ENCODE data around the gene ATP6V1A.
A peak's percentile ranks its signal among the peaks of the same experiment; 100 is the strongest.

ATP6V1A gene

DNA sequence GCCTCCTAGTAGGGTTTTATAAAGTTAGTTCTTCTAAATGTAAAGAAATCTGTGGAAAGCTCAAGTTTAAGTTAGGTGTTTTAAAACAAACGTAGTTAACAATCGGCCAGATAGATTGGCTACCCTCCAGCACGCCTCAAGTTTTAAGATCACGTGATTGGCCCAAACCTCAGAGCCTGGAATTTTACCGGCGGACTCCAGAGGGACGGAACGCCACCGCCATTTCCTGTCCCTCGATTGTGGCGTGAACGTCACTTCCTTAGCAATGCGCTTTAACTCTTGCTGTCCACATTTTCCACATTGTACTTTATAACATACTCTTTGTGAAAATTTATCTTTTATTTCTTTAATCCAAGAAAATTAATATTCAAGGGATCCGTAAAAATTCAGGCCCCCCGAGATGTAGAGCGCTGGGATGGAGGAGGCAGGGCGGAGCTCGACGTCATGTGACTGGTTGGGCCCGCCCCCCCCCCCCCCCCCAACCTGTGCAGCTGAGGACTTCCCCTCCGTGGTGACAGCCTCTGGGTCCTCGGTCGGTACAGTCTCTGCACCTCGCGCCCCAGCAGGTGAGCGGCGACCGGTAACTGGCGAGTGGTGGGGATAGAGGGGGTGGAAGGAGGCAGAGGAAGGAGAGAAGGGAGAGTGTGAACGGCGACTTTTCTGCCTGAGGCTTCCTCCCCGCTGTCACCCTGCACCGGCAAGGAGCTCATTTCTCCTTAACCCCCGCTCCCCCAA is at the start of gene ATP6V1A:
TSS of gene ATP6V1A (plus strand) at position 488 of the 735 bp plus-strand sequence. CDS start 31,719 bp downstream, outside the sequence.
- DNase-seq (ENCODE audit: low read depth) = peak; percentile 70

DNA sequence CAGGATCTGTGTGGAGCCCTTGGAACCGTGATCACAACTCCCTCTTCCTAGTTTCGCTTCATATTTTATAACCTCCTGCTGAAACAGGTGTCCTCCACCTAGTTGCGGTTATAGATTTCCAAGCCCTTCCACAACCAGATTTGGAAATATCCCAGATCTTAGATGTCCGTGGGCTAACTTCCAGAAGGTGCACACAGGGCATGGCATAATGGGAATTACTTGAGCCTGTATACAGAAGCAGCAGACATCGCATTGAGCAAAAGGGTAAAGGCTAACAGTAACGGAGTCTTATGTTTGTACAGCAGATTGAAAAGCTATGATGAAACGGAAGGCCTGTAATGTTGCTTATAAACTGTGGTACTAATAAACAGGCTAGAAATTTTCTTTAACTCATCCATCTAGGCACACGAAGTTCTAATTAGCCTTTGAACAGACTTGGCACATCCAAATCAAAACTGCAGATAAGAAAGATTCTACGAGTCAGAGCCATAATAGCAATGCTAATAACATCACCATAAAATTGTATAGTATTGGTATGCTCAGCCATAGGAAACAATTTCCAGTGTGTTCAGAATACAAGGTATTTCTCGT is 49.2 kb upstream of the ATP6V1A start:
- DNase-seq (ENCODE audit: low read depth) = no peak

DNA sequence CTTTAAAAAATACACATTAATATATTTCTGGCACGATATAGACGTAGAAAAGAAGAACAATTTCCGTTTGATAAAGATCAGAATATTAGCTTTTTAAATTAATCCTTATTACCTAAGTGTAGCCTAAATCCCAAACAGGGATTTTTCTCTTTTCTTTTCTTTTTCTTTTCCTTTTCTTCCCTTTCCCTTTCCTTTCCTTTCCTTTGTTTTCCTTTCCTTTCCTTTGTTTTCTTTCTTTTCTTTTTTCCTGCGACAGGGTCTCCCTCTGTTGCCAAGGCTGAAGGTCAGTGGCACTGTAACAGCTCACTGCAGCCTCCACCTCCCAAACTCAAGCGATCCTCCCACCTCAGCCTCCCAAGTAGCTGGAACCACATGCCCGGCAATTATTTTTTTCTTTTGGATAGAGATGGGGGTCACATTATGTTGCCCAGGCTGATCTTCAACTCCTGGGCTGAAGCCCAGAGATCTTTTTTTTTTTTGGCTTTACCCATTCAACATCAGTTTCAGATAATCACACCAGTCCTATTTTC is 48.6 kb upstream of the ATP6V1A start:
- DNase-seq (ENCODE audit: low read depth) = no peak

DNA sequence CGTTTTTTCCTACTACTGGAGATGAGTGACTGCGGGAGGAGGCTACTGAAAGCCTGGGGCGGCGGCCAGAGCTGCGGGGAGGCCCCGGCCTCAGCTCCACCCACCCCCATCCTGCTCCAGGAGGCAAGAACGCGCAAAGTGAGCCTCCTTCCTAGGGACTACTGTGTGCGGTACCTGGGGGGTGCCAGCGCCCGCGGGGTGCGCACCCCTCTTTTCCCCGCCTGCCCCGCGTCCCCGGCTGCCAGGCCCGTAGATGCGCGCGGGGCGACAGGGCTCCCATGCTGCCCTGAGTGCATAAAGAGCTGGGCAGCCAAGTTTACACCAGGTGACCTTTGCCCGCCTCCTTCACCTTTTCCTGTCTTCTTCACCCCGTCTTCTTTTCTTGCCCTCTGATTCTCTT is 47.9 kb upstream of the ATP6V1A start:
- no peak for DNase-seq (ENCODE audit: low read depth)

DNA sequence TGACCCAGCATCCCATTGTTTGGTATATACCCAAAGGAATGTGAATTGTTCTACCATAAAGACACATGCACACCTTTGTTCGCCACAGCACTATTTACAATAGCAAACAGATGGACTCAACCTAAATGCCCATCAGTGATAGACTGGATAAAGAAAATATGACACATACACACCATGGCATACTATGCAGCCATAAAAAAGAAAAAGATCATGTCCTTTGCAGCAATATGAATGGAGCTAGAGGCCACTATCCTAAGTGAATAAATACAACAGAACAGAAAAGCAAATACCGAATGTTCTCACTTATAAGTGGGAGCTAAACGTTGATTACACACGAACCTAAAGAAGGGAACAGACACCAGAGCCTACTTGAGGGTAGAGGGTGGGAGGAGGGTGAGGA is 39.0 kb upstream of the ATP6V1A start:
- no peak for DNase-seq (ENCODE audit: low read depth)

DNA sequence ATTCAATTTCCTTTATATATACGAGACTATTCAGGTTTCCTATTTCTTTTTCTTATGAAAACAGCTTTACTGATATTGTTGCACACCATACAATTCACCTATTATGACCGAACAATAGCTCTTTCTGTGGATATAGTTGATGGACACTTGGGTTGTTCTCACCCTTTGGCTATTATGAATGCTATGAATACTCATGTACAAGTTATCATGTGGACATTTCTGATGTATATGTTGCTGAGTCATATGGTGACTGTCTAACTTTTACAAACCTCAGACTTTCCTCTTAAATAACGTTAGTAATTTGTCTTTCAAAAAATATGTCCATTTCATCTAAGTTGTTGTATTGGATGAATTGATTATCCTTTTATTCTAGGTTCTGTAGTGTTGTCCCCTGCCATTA is 34.7 kb upstream of the ATP6V1A start:
- no peak for DNase-seq (ENCODE audit: low read depth)

DNA sequence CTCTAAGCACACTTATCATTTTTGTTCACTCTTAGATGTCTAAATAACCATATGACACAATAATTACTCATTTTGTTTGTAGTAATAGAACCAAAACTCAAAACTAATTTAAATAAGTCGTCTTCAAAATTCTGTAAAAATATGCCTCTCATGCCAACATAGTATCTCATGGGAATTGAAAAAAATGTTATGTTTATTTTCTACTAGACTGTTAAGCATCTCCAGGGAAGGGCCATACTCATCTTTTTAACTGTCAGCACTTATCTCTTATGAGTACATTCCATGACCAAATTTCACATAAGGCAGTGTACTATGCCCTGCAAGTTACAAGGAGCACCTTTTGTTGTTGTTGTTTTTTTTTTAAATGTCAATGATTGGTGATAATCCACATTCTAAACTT is 32.1 kb upstream of the ATP6V1A start:
- DNase-seq (ENCODE audit: low read depth) = no peak

DNA sequence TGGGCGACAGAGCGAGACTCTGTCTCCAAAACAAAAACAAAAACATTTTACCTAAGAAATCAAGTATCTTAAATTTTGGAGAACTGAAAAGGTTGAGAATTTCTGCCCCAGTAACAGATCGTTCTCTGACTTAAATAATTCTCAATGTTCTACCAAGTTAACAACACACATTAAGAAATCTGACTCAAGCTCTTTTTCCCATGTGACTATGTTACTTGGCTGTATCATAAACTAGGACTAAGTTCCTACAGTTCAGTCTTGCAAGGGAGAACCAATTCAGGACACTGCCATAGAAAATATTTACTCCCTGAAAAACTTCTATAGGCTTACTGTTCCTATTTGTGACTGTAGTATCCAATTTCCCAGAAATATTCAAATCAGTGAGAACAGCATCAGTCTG is 29.5 kb upstream of the ATP6V1A start:
- DNase-seq (ENCODE audit: low read depth) = no peak

DNA sequence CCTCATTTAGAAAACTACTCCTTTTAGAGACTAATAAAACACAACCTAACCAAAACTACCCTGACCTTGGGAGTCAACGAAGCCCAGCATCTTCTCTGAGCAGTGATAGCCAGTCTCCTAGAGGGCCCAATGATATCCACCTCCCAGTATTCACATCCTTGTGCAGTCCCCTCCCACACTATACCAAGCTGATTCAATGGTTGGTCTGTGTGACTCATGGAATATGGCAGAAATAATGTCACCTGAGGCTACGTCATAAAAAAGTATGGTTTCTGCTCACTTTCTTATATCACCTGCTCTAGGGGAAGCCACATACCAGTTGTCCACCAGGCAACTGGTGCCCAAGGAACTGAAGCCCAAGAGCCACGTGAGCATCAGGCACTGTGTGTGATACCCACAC is 29.0 kb upstream of the ATP6V1A start:
- DNase-seq (ENCODE audit: low read depth) = no peak

DNA sequence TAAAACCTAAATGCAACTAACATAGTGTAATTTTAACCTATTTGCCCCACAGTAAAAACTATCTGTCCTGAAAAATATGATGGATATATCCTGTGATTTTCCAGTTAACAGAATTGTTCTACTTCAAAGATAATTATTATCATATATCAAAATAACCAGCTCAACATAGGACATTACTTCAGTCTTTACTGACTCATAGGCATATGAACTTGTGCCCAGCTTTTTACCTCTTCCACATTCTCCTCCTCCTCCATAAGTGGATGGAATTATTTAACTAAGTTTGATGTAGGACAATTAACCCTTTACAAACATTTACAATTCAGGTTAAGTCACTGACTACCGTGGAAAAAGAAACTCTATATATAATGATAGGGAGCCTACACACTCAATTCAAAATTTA is 27.5 kb upstream of the ATP6V1A start:
- no peak for DNase-seq (ENCODE audit: low read depth)

DNA sequence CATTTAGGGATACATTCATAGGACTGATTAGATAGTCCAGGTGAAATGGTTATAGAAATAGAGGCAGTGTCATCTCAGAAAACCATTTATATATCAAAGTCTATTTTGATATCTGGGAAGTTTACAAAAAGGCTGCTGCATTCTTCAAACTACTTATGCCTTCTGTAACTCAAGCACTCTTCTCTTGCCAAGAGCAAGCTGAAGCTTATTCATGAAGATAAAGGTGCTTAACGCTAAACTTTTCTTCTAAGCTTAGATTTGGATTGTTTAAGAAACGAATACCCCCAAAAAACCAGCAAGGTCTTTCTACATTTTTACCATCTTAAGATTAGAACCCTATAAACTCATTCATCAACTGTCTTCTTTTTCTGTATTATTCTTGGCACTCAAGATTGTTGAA is 27.1 kb upstream of the ATP6V1A start:
- DNase-seq (ENCODE audit: low read depth) = no peak

DNA sequence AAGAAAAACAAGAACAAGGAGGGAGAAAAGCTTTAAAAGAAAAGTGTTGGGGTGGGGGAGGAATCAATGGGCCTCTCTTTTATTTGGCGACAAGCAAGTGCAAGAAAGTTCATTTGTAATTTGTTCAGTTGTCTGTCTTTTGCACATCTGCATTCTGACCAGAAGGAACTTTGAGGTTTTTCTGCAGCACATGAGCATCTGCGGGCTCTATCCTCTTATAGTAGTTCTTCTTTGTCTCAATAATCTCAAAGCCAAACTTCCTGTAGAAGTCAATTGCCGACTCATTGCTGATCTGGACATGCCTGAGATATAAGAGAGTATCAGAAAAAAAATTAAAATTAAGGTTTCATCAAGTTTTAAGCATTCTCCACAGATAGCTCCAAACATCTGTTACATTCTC is 25.2 kb upstream of the ATP6V1A start:
- DNase-seq (ENCODE audit: low read depth) = no peak

DNA sequence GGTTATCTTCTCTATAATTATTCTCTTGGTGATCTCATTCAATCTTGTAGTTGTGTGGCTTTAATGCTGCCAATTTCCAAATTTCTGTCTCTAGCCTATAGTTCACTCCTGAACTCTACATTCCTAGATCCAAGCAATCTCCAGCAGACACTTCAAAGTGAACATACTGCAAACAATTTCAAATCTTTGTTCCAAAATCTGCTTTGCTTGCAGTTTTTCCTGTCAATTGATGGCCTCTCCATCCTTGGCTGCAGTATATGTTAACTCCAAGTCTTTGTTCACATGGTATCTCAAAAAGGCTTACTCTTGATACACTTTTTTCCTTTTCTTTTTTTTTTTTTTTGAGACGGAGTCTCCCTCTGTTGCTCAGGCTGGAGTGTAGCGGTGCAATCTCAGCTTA is 18.2 kb upstream of the ATP6V1A start:
- DNase-seq (ENCODE audit: low read depth) = no peak

DNA sequence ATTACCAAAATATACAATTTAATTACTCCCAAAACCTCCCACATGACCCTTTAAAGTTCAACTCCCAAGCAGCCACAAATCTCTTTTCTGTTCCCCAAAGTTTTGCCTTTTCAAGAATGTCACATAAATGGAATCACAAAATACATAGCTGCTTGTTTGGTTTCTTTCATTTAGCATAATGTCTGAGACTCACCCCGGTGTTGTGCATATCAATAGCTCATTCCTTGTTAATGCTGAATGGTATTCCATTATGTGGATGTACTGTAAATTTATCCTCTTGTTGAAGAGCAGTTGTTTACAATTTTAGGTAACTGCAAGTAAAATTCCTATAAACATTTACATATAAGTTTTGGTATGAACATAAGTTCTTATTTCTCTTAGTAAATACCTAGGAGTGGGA is 16.3 kb upstream of the ATP6V1A start:
- no peak for DNase-seq (ENCODE audit: low read depth)

DNA sequence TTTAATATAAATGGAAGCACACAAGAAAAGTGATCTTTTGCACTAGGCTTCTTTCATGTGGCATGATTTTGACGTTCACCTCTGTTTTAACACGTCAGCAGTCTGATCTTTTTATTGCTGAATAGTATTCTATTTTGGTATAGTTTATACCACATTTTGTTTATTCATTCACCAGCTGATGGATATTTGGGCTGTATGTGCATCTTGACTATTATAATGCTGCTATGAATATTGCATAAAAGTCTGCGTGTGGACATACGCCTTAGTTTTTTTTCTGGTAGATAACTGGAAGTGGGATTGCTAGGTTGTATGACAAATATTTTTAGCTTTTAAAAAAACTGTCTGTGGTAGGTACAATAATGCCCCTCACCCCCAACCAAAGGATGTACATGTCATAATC is 15.1 kb upstream of the ATP6V1A start:
- DNase-seq (ENCODE audit: low read depth) = no peak

DNA sequence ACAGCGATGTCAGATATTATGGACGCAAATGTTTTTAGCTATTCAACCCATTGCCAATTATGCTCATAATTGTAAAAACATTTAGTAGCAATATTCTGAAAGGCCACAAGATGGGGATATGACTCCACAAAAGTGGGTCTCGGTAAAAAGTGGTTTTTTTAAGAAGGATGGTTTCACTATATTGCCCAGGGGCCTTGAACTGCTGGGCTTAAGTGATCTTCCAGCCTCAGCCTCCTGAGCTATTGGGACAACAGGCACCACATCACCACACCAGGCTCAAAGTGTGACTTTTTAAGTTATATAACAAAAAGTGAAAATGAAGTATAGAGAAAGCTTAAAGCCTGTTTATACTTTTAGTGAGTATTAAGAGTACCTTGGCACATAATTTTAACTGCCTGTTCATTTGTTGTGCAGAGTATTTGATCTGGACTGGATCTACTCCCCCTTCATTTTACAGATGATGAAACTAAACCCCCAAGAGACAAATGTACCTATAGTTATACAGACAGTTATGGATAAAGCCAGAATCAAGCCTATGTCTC is 10.2 kb upstream of the ATP6V1A start:
- peak; percentile 11 for DNase-seq (ENCODE audit: low read depth)

DNA sequence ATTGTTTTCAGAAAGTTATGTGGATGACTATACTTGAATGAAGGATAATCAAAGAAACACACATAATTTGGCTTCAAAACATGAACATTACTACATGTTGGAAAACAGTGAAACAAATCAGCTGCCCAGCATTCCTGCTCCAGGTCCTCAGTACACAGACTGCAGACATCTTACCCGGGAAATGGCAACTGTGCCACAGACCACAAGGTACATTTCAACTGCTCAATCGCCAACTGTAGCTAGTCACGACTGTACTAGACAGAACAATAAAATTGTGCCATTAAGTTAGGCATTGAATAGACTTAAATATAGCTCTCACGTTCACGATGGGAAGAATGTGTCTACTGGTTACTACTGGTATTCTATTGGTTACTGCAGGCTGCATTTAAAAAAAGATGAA is 5.7 kb upstream of the ATP6V1A start:
- no peak for DNase-seq (ENCODE audit: low read depth)

DNA sequence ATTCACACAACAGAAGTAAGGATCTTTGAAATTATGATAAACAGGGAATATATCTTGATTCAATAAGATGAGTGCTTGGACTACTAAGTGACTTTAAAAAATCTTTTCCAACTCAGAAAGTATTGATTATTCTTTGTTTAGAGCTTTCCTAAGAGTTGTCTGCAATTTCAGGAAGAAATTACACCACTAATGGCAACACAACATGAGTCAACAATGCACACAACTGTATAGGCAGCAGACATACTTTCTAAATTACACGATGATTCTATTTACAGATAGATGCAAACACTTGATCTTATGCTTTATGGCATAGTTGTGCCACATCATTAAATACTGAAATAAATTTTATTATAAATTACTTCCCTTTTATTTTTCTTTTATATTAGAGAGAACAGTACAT is 5.2 kb upstream of the ATP6V1A start:
- no peak for DNase-seq (ENCODE audit: low read depth)

DNA sequence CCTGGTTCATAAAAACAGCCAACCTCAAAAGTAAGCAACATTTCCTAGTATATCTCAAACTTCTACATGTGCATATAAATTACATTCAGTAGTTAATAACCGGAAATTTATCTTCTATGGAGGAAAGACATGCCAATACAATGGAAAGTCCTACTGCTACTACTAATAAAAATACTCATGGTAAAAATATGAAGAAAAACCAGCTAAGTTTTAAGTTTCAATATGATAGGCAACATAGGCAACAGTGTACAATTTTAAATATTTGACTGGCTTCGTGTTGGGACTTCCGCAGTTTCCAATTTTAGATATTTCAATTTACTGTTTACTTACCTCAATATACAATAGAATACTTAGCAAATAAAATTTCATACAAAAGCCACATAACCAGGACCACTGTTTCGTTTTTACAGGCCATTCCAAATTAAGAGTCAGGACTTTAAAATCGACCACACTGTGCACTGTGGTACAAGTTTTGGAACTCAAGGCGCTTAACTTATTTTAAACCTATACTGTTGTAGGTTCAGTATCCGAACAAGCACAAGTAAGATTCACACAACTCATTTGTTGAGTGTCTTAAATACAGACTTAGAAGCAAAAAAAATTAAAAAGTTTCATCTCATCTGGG is 3.7 kb upstream of the ATP6V1A start:
- DNase-seq (ENCODE audit: low read depth) = no peak

DNA sequence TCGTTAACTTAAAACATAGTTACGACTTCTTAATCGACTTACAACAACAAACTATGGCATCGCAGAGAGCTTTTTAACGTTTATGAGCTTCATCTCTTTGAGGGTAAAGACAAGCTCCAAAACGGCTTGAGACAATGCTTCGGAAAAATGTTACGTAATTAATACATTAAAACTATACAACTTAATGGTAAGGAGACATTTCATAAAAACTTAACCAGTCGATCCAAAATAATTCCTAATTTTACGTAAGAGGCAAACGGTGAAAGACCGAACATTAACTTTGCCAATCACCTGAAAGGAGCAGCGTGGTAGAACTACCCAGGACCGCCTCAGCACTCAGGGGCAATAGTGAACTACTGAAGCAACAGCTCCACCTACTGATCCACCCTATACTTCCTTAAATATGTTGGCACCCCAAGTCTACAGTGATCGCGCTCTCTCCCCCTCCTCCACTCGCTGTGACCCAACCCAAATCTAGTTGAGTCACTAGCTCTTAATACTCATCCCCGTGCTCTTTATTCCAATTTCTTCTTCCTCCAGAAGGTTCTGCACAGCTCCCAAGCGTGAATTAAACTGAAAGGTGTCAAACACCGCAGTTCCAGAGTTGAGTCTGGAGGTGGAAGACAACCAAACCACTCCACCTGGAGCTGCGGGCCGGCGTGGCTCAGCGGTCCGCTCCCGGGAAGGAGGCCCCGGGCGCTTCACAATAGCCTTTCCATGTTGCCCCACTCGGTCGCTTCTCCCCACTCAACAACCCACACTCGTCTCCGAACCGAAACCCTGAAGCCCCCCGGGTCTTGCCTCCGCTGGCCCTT is 1.7 kb upstream of the ATP6V1A start:
- DNase-seq (ENCODE audit: low read depth) = peak; percentile 67

DNA sequence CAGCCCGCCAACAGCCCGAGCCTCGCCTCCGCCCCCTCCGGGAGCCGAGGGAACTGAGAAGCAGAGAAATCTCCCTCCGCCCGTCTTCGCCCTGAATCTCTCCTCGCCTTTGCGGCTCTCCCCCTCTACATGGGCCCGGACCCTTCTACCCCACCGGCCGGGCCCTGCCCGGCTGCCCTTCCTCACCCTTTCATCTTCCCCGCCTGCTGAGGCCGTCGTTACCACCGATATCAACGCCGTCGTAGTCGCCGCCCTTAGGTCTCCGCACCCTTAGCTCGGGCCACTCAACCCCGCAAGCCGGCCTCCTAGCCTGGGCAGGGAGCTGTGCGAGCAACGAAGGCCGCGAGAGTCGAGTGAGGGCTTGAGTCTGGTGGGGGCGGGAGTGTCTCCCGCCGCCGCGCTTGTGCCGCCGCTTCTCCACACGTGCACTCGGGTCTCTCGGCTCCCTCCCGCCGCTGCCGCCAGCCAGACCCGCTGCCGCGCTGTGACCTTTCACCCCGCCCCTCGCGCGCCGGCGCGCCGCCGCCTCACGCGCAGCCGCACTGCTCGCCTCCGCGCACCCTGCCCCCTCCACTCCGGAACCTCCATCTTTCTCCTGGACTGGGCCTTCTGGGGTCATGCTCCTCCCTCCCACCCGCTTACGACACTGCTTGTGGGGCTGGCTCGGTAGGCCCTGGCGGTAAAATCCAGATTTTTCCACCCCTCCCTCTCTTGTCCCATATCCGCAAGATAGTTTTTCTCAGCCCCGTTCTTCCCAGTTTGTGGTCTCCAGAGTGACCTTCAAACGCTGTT is 883 bp upstream of the ATP6V1A start, which contains the start of gene NAA50:
TSS of gene NAA50 (minus strand) at position 494 of the 792 bp plus-strand sequence. CDS start at position 194, 300 bp downstream.
- DNase-seq (ENCODE audit: low read depth) = peak; percentile 88
